Upper lobe of right lung (tissue), 1 donor: ENCODE measurements around the gene NEU3. TPM values are rescaled to one million over a fixed set of nuclear protein-coding genes. Genes with fewer than 3 reads are reported as not detected.

Experiments
- ATAC-seq: fragments of 200-7000 bp; cut with Tn5 transposase; one replicate; pipeline ENCODE4 v1.9.1; 2020; ENCODE audit warnings: mild to moderate bottlenecking, moderate library complexity
- DNase-seq: peaks from one replicate; pipeline ENCODE4 v3.0.0-alpha.2; 2020
- H3K27ac ChIP-seq: fragments of 200-600 bp; one replicate; pipeline ENCODE4 v1.8.0; 2022
- H3K27me3 ChIP-seq: fragments of 200-600 bp; one replicate; pipeline ENCODE4 v1.8.0; 2022; ENCODE audit warnings: mild to moderate bottlenecking
- H3K36me3 ChIP-seq: fragments of 200-600 bp; one replicate; pipeline ENCODE4 v1.8.0; 2022
- H3K4me1 ChIP-seq: fragments of 200-600 bp; one replicate; pipeline ENCODE4 v1.8.0; 2022
- H3K4me3 ChIP-seq: fragments of 200-600 bp; one replicate; pipeline ENCODE4 v1.8.0; 2022; ENCODE audit warnings: mild to moderate bottlenecking
- H3K9me3 ChIP-seq: fragments of 200-600 bp; one replicate; pipeline ENCODE4 v1.8.0; 2022
- CTCF ChIP-seq: fragments of 200-600 bp; IDR thresholded peaks from one replicate; pipeline ENCODE4 v1.8.0; 2022; ENCODE audit warnings: antibody characterized with exemption
- intact Hi-C: fragments of 100-400 bp; cut with DNase I; formaldehyde crosslinking; loops from one replicate; pipeline ENCODE4 v1.11.0; 2022
- total RNA-seq: library from RNA; stranded (reverse); fragmentation: NEBNext Ultra II Directional; extraction: Animal tissue kit (Norgen Biotek cat#: 25700); gene quantifications from one replicate; pipeline ENCODE4 v1.2.1, GENCODE V29; 2021
- donor health status: DM: no; HTN: yes; CAD: no; lungs with severe emphysema.

Gene NEU3
- total RNA-seq, 1 donor from 2014 or later: 9.6 TPM

GRCh38 chr11:74990941-74991340 is 2.2 kb downstream of the NEU3 start:
- peaks cover 12% of the 10 kb centered on the region for H3K36me3 ChIP-seq
- no peak overlapping the region for H3K4me3 ChIP-seq
- H3K4me1 ChIP-seq: peaks cover 6% of the 10 kb centered on the region
- no peak overlapping the region for H3K27ac ChIP-seq
- intact Hi-C loops: no loop called here
- H3K27me3 ChIP-seq: no peaks in the 10 kb centered on the region
- DNase-seq: no peak
- no peak for TF ChIP-seq CTCF
- ATAC-seq: no peak
- H3K9me3 ChIP-seq: no peaks in the 10 kb centered on the region

GRCh38 chr11:74992852-74993251 is 4.1 kb downstream of the NEU3 start:
- DNase-seq: no peak

GRCh38 chr11:75000975-75001354 is 12.2 kb downstream of the NEU3 start:
- no peak for DNase-seq
- no peak for ATAC-seq
- peaks cover 10% of the 10 kb centered on the region for H3K36me3 ChIP-seq
- intact Hi-C loops: no loop called here
- H3K4me1 ChIP-seq: no peaks in the 10 kb centered on the region
- no peaks in the 10 kb centered on the region for H3K9me3 ChIP-seq
- TF ChIP-seq CTCF: no peak
- no peak overlapping the region for H3K4me3 ChIP-seq
- no peak overlapping the region for H3K27ac ChIP-seq
- no peaks in the 10 kb centered on the region for H3K27me3 ChIP-seq

More at GRCh38 chr11:74992852-74993251, 4.1 kb downstream of the NEU3 start:
- intact Hi-C loops: no loop called here
- Histone ChIP-seq H3K9me3 (no peaks in the 10 kb centered on the region), H3K36me3 (peaks cover 15% of the 10 kb centered on the region), H3K4me1 (peaks cover 6% of the 10 kb centered on the region), H3K27ac (no peak overlapping the region), H3K27me3 (no peaks in the 10 kb centered on the region), H3K4me3 (no peak overlapping the region)
- no peak for TF ChIP-seq CTCF
- no peak for ATAC-seq

GRCh38 chr11:75001686-75002085 is 13.0 kb downstream of the NEU3 start:
- DNase-seq (no peak), ATAC-seq (no peak)
- intact Hi-C loops: no loop called here
- H3K9me3 ChIP-seq: no peaks in the 10 kb centered on the region
- no peak overlapping the region for H3K27ac ChIP-seq
- H3K36me3 ChIP-seq: peaks cover 15% of the 10 kb centered on the region
- TF ChIP-seq CTCF: no peak
- no peaks in the 10 kb centered on the region for H3K4me1 ChIP-seq
- H3K27me3 ChIP-seq: no peaks in the 10 kb centered on the region
- no peak overlapping the region for H3K4me3 ChIP-seq

- DNase-seq (no peak), ATAC-seq (peak; percentile 41)
- Histone ChIP-seq H3K4me3 (no peak overlapping the region), H3K27ac (no peak overlapping the region), H3K36me3 (peaks cover 20% of the 10 kb centered on the region), H3K4me1 (no peaks in the 10 kb centered on the region), H3K9me3 (no peaks in the 10 kb centered on the region), H3K27me3 (no peaks in the 10 kb centered on the region)
- TF ChIP-seq CTCF: no peak
- intact Hi-C loops: no loop called here
Observed at GRCh38 chr11:75002516-75002915, 13.8 kb downstream of the NEU3 start.

- no peak for ATAC-seq
- DNase-seq: no peak
- no peak for TF ChIP-seq CTCF
- no peaks in the 10 kb centered on the region for H3K4me1 ChIP-seq
- peaks cover 29% of the 10 kb centered on the region for H3K36me3 ChIP-seq
- no peak overlapping the region for H3K4me3 ChIP-seq
- no peak overlapping the region for H3K27ac ChIP-seq
- no peaks in the 10 kb centered on the region for H3K9me3 ChIP-seq
- intact Hi-C loops: no loop called here
- H3K27me3 ChIP-seq: no peaks in the 10 kb centered on the region
Observed at GRCh38 chr11:75004215-75004614, 15.5 kb downstream of the NEU3 start.
